ENCODE data around the gene SBF2. TPM values are rescaled to one million over a fixed set of nuclear protein-coding genes. Genes with fewer than 3 reads are reported as not detected.

SBF2 gene
- total and polyA plus RNA-seq, 2 donors (not counting 1 experiment from before 2014, with no cell fraction given): 5.6 to 17.7 TPM

- TF ChIP-seq EZH2 (IDR thresholded peaks at IDR 0.05; ENCODE audit: borderline replicate concordance, insufficient read depth, low read depth, low read length, poor library complexity, severe bottlenecking): no peak
- TF ChIP-seq, protein P1, sequence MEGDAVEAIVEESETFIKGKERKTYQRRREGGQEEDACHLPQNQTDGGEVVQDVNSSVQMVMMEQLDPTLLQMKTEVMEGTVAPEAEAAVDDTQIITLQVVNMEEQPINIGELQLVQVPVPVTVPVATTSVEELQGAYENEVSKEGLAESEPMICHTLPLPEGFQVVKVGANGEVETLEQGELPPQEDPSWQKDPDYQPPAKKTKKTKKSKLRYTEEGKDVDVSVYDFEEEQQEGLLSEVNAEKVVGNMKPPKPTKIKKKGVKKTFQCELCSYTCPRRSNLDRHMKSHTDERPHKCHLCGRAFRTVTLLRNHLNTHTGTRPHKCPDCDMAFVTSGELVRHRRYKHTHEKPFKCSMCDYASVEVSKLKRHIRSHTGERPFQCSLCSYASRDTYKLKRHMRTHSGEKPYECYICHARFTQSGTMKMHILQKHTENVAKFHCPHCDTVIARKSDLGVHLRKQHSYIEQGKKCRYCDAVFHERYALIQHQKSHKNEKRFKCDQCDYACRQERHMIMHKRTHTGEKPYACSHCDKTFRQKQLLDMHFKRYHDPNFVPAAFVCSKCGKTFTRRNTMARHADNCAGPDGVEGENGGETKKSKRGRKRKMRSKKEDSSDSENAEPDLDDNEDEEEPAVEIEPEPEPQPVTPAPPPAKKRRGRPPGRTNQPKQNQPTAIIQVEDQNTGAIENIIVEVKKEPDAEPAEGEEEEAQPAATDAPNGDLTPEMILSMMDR (IDR thresholded peaks at IDR 0.05): no peak
- H3K9me3 ChIP-seq (ENCODE audit: control extremely low read depth in 1 of 3, control insufficient read depth in 2 of 3, insufficient read depth in 1 of 3, low read length in 2 of 3): peaks cover 0 to 7% (median 3%) of the 10 kb centered on the region in 3 donors
- no peak for ATAC-seq (ENCODE audit: low read depth)
- Mint-ChIP-seq H3K27ac (no peak overlapping the region), H3K4me1 (no peaks in the 10 kb centered on the region), H3K27me3 (no peaks in the 10 kb centered on the region), H3K4me3 (no peak overlapping the region), H3K9me3 (ENCODE audit: insufficient read depth) (no peaks in the 10 kb centered on the region)
- H3K4me2 ChIP-seq (replicated peaks; ENCODE audit: low read depth, low read length, poor library complexity, severe bottlenecking): no peak overlapping the region
- intact Hi-C loops (cut with micrococcal nuclease): no loop called here
- H3K36me3 ChIP-seq (replicated peaks in 1 of 2; ENCODE audit: control extremely low read depth in 1 of 2, control insufficient read depth in 1 of 2, extremely low read depth in 1 of 2, insufficient read depth in 2 of 2, low read length in 1 of 2): no peaks in the 10 kb centered on the region
- ChIA-PET CTCF (interaction anchor here (1.1 kb wide), 1 partner anchor 11 kb away, joined by 3 read pairs; no protein-coding TSS in a partner anchor), POLR2A (interaction anchor here (0.6 kb wide), 1 partner anchor 146 kb away, joined by 3 read pairs; no protein-coding TSS in a partner anchor)
- H3K27me3 ChIP-seq (replicated peaks in 1 of 4; ENCODE audit: control extremely low read depth in 1 of 4, control insufficient read depth in 3 of 4, insufficient read depth in 4 of 4, low read length in 3 of 4): no peaks in the 10 kb centered on the region
- H3K4me1 ChIP-seq (ENCODE audit: control insufficient read depth in 2 of 2, insufficient read depth in 2 of 2, low read length in 2 of 2): no peaks in the 10 kb centered on the region
- no peak overlapping the region for H3K4me3 ChIP-seq (ENCODE audit: control extremely low read depth in 1 of 5, extremely low read depth in 1 of 5, insufficient read depth in 1 of 5, low read depth in 2 of 5, low read length in 4 of 5)
- no peaks in the 10 kb centered on the region for H4K20me1 ChIP-seq (ENCODE audit: control insufficient read depth, insufficient read depth, low read length, poor library complexity, severe bottlenecking)
- H3K27ac ChIP-seq (ENCODE audit: low read length in 2 of 2): no peak overlapping the region
- no peak overlapping the region for H3K9ac ChIP-seq (ENCODE audit: low read length)
- DNase-seq: no peak
- WGBS (ENCODE audit: insufficient coverage): no CpG with 5 or more reads among the region's 1 CpG
- H2AFZ ChIP-seq (ENCODE audit: insufficient read depth, low read depth, low read length, poor library complexity, severe bottlenecking): no peak overlapping the region
- no peaks in the 10 kb centered on the region for H3K79me2 ChIP-seq (ENCODE audit: control insufficient read depth, insufficient read depth, low read length)
Measured at GRCh38 chr11:10004526-10005113, 289.4 kb downstream of the SBF2 start.

- no peaks in the 10 kb centered on the region for H3K27me3 ChIP-seq (replicated peaks in 1 of 4; ENCODE audit: control extremely low read depth in 1 of 4, control insufficient read depth in 3 of 4, insufficient read depth in 4 of 4, low read length in 3 of 4)
- WGBS (ENCODE audit: insufficient coverage): no CpG with 5 or more reads among the region's 1 CpG
- H3K4me1 ChIP-seq (ENCODE audit: control insufficient read depth in 2 of 2, insufficient read depth in 2 of 2, low read length in 2 of 2): no peaks in the 10 kb centered on the region
- H3K27ac ChIP-seq (ENCODE audit: low read length in 2 of 2): no peak overlapping the region
- no peaks in the 10 kb centered on the region for H3K9me3 ChIP-seq (ENCODE audit: control extremely low read depth in 1 of 3, control insufficient read depth in 2 of 3, insufficient read depth in 1 of 3, low read length in 2 of 3)
- no peaks in the 10 kb centered on the region for H4K20me1 ChIP-seq (ENCODE audit: control insufficient read depth, insufficient read depth, low read length, poor library complexity, severe bottlenecking)
- DNase-seq (no peak), ATAC-seq (ENCODE audit: low read depth) (no peak)
- H3K27me3 Mint-ChIP-seq: no peaks in the 10 kb centered on the region
- no peaks in the 10 kb centered on the region for H3K4me1 Mint-ChIP-seq
- TF ChIP-seq EZH2 (IDR thresholded peaks at IDR 0.05; ENCODE audit: borderline replicate concordance, insufficient read depth, low read depth, low read length, poor library complexity, severe bottlenecking): no peak
- TF ChIP-seq, protein P1 (IDR thresholded peaks at IDR 0.05): no peak
- H3K4me3 Mint-ChIP-seq: no peak overlapping the region
- no peaks in the 10 kb centered on the region for H3K79me2 ChIP-seq (ENCODE audit: control insufficient read depth, insufficient read depth, low read length)
- H3K4me2 ChIP-seq (replicated peaks; ENCODE audit: low read depth, low read length, poor library complexity, severe bottlenecking): no peak overlapping the region
- no peak overlapping the region for H2AFZ ChIP-seq (ENCODE audit: insufficient read depth, low read depth, low read length, poor library complexity, severe bottlenecking)
- H3K36me3 ChIP-seq (replicated peaks in 1 of 2; ENCODE audit: control extremely low read depth in 1 of 2, control insufficient read depth in 1 of 2, extremely low read depth in 1 of 2, insufficient read depth in 2 of 2, low read length in 1 of 2): no peaks in the 10 kb centered on the region
- no peak overlapping the region for H3K4me3 ChIP-seq (ENCODE audit: control extremely low read depth in 1 of 5, extremely low read depth in 1 of 5, insufficient read depth in 1 of 5, low read depth in 2 of 5, low read length in 4 of 5)
- H3K9me3 Mint-ChIP-seq (ENCODE audit: insufficient read depth): no peaks in the 10 kb centered on the region
- CTCF ChIA-PET: no interaction called here
- H3K9ac ChIP-seq (ENCODE audit: low read length): no peak overlapping the region
- POLR2A ChIA-PET: no interaction called here
- intact Hi-C loops (cut with micrococcal nuclease): no loop called here
- no peak overlapping the region for H3K27ac Mint-ChIP-seq
Measured at GRCh38 chr11:10002221-10002620, 291.8 kb downstream of the SBF2 start.

All from B cell (primary cell).